Cardiac fibroblast (primary cell): ENCODE data around the gene TBX6.
A peak's percentile ranks its signal among the peaks of the same experiment; 100 is the strongest.

Experiments used
- DNase-seq, 2 donors: peaks; one replicate each; pipeline versions ENCODE4 v3.0.0 to v3.0.0-alpha.2; 2010; ENCODE audit warnings: low read depth in 2 of 2
- H3K4me3 ChIP-seq, 2 donors: replicated peaks in 1 of 2; 1 replicate in 1 of 2; 2 replicates in 1 of 2; pipeline ENCODE4 v1.5.1; 2011; ENCODE audit warnings: low read depth in 2 of 2, low read length in 2 of 2, mild to moderate bottlenecking in 2 of 2, moderate library complexity in 1 of 2
- CTCF ChIP-seq: IDR thresholded peaks from one replicate; pipeline ENCODE4 v1.5.1; 2011; ENCODE audit warnings: low read depth, mild to moderate bottlenecking, low read length, inconsistent platforms

The TBX6 gene

DNA sequence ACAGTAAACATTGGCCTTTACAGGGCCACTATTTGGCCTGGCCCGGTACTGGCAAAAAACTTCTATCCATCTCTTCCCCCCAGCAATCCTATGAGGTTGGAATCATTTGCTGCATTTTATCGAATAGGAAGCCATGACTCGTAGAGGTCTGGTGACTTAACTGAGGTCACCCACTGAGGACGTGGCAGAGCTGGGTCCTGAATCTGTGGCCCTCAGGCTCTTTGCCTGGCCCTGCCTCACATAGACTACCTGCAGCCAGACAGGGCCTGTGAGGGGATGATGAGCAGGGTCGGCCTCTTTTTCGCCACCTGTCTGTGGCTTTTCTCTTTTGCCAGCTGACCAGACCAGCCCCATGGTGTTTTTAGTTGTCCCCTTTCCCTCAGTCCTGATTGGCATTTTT, 14.1 kb downstream of the TBX6 start:
- no peak for DNase-seq
- H3K4me3 ChIP-seq: peak overlapping the region in 1 of 2 donors; percentile 96
- no peak for TF ChIP-seq CTCF

DNA sequence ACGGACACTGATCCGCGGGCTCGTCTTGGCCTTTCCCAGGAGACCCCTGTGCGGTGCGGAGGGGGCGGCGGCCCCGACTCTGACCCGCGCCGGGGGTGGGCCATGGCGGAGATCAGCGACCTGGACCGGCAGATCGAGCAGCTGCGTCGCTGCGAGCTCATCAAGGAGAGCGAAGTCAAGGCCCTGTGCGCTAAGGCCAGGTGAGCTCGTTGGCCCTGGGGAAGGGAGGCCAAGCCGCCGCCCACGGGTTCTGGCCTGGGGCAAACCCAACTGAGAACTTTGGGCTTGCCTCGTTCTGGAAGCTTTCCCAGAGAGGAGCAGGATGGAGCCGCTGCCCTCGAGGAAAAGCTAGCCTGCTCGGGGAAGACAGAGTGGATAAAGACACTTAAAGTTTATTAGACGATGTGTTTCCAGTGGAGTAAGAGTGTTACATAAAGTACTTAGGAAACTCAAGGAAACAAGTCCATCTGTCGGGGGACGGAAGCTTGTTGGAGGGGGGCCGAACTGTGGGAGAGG, 15.4 kb downstream of the TBX6 start:
- H3K4me3 ChIP-seq: peak overlapping the region; percentile 93 to 96
- no peak for TF ChIP-seq CTCF
- no peak for DNase-seq

DNA sequence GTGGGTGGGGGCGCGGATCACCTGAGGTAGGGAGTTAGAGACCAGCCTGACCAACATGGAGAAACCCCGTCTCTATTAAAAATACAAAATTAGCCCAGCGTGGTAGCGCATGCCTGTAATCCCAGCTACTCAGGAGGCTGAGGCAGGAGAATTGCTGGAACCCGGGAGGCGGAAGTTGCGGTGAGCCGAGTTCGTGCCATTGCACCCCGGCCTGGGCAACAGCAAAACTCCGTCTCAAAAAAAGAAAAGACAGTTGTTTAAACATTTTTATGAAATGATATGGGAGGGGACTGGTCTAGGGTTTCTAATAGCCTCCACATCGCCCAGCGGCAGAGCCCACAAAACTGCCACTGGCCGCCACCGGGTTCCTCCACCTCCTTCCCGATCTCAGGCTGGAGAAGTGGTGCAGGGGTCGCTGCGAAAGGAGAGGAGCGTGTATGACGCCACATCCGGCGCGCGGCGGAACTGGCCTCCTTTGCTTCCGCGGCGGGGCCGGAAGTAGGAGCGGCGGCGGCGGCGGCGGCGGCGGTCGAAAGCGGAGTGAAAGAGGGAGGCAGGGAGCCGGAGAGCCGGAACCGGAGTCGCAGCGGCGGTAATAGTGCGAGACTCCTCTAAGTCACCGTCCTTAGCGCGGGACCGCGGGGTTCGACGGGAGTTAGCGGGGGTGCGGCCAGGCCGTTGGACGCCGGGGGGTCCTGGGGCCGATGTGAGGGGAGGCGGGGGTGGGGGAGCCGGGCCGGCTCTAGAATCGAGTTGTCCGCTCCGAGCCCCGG, 16.0 kb downstream of the TBX6 start, which contains the start of gene PPP4C:
Gene PPP4C, plus strand, starts transcription at position 492 of the 773 bp plus-strand sequence. CDS start 384 bp downstream, outside the sequence.
- TF ChIP-seq CTCF: no peak
- peak within 1 kb of the TSS; percentile 93 to 96 for H3K4me3 ChIP-seq
- peak; percentile 90 to 91 for DNase-seq

GRCh38 chr16:30070490-30070889, 21.2 kb downstream of the TBX6 start:
- peak overlapping the region in 1 of 2 donors; percentile 41 for H3K4me3 ChIP-seq
- DNase-seq: no peak
- no peak for TF ChIP-seq CTCF

GRCh38 chr16:30069611-30070462, 21.9 kb downstream of the TBX6 start:
- peak overlapping the region; percentile 25 to 41 for H3K4me3 ChIP-seq
- peak; percentile 25 to 44 for DNase-seq
- TF ChIP-seq CTCF: no peak

GRCh38 chr16:30068750-30069610, 22.7 kb downstream of the TBX6 start:
- DNase-seq: peak; percentile 43
- peak; percentile 65 for TF ChIP-seq CTCF
- H3K4me3 ChIP-seq: peak overlapping the region in 1 of 2 donors; percentile 41
